ENCODE results near the gene SEPTIN8.

DNA sequence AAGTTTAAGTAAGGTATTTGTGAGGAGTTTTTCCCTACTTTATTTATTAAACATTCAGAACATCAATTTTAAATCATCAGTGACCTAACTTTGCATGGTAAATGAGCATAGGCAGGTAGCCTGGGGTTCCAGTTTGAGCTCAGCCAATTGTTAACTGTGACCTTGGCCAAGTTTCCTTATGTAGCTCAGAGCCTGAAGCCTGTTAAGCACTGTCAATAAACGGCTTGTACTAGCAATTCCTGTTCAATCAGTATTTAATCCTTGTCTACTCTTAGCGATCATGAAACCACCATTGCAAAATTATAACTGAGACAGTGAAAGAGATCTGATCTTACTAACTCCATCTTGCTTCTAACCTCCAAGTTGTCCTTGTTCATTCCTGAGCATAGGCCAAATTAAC lies 31.4 kb upstream of the SEPTIN8 start:
- TF ChIP-seq CTCF (conservative IDR thresholded peaks at IDR 0.05; ENCODE audit: low read length) (no peak), EZH2phosphoT487 (IDR thresholded peaks at IDR 0.05; ENCODE audit: borderline replicate concordance) (no peak)
